DMS153 treated with DMSO at 0.1 percent for 48 hours (cell line): ENCODE results near the gene ZSCAN10.

Experiments
- DNase-seq: peaks from one replicate; lab custom pipeline; 2025; ENCODE audit not compliant: unreplicated experiment; lab: John Stamatoyannopoulos, UW

ZSCAN10 gene

DNA sequence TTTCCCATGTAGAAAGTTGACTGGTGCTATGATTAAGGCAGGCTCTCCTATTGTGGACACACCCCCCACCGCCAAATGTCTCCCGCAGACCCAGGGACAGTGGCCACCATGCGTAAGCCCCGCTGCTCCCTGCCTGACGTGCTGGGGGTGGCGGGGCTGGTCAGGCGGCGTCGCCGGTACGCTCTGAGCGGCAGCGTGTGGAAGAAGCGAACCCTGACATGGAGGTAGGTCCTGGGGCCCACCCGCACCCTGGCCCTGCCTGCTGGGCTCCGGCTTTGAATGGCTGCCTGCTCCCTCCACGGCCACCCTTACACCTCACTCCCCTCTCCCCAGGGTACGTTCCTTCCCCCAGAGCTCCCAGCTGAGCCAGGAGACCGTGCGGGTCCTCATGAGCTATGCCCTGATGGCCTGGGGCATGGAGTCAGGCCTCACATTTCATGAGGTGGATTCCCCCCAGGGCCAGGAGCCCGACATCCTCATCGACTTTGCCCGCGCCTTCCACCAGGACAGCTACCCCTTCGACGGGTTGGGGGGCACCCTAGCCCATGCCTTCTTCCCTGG lies 49.1 kb downstream of the ZSCAN10 start:
- no peak for DNase-seq

DNA sequence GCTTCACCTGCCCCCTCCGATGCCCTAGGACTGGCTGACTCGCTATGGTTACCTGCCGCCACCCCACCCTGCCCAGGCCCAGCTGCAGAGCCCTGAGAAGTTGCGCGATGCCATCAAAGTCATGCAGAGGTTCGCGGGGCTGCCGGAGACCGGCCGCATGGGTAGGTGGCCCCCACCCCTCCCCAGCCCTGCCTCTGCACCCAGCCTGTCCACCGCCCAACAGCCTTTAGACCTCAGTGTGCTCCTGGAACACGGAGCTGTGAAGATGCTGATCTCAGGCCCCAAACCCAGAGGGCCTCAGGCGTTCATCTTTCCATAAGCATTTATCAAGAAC lies 51.7 kb downstream of the ZSCAN10 start:
- DNase-seq, result no peak

DNA sequence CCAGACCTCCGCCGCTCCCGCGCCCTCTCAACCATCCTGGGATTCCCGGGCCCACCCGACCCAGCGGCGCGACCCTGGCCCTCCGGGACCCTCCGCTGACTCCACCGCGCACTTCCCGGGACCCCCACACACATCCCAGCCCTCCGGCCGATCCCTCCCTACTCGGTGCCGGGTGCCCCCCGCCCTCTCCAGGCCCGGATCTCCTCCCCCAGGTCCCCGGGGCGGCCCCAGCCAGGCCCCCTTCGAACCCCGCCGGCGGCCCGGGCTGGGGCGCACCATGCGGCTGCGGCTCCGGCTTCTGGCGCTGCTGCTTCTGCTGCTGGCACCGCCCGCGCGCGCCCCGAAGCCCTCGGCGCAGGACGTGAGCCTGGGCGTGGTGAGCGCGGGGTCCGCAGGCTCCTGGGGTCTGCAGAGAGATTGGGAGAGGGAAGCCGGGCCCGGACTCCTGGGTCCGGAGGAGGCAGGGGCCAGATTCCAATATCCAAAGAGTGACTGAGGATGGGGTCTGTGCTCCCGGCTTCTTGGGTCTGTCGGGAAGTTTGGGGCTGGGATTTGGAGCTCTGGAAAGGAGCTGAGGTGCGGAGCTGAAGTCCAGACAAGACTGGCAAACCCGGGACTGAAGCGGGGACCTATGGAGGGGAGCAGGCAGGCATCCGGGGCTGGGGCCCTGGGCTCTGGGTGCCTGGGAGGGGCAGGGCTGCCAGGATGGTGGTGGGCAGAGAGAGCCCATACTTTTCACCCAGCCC lies 52.3 kb downstream of the ZSCAN10 start:
- DNase-seq, result no peak

DNA sequence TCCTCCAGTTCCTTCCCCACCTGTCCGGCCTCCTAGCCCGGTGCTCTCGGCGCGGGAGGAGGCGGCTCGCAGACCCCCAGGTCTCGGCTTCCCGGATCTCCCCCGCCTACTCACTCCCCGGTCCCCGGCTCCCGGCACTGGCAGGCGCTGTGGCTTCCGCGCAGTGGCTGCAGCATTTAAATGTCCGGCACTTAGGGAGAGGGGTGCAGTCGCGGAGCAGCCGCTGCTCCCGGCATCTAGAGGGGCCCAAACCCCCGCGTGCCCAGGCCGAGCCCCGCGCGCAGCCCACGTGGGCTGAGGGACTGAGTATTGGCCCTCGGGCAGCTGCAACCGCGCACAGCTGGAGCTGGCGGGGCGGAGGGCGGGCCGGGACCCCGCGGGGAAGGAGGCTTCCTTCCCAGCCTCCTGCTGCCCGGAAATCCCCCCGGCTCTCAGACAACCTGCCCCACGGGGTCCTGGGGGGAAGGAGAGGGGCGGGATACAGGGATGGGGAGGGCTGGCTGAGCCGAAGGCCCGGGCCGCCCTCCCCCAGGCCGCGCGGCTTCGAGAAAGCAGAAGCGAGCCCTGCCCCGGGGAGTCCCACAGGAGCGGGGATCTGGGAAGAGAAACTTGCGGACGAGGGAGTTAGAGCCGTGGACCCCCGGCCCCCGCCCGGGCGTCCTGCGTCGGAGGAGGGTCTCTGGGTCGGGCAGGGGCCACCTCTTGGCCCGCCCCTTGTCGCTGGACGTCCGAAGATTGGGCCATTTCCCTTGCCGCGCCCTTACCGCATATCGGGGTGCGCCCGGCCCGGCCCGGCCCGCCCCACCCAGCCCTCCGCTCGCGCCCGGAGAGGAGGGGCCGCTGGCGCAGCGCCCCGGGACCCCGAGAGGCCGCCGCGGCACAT lies 53.1 kb downstream of the ZSCAN10 start, which contains the start of gene MMP25:
Gene MMP25, plus strand, starts transcription at position 804 of the 883 bp plus-strand sequence. CDS start 357 bp downstream, outside the sequence.
- no peak for DNase-seq

DNA sequence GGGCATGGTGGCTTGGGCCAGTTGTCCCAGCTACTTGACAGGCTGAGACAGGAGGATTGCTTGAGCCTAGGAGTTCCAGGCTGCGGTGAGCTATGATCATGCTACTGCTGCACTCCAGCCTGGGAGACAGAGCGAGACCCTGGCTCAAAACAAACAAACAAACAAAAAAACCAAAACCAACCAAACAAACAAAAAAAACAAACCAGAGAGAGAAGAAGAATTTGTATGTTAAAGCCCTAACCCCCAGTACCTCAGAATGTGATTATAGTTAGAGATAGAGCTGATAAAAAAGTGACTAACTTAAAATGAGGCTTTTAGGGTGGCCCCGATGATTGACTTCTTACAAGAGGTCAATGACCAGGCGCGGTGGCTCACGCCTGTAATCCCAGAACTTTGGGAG lies 54.4 kb downstream of the ZSCAN10 start:
- no peak for DNase-seq

DNA sequence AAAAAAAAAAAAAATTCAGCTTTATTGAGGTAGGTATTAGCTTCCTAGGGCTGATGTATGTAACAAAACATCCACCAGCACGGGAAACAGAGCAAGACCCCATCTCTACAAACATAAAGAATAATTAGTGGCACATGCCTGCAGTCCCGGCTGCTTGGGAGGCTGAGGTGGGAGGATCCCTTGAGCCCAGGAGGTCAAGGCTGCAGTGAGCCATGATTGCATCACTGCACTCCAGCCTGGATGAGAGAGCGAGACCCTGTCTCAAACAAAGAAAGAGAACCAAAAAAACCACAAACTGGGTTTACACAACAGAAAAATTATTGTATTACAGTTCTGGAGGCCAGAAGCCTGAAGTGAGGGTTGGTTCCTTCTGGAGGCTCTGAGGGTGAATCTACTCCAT lies 56.7 kb downstream of the ZSCAN10 start:
- no peak for DNase-seq

DNA sequence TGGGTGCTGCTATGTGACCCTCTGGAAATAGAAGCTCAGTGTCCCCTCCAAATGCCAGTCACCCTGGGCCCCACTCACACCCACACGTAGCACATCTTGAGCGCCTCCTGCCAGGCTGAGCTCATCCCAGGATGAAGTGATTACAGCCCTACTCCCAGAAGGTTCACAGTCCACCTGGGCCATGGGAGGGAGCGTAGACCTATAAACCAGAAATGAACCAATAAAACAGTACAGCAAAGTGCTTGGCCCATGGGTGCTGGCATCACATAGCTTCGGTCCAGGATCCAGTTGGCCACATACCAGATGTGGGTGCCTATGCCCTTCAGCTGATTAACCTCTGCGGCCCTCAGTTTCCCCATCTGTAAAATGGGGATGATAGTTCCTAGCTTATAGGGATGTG lies 60.2 kb downstream of the ZSCAN10 start:
- DNase-seq, result no peak
